Testis (tissue), 3 donors: Measurements from ENCODE around the gene ZNF462. TPM values are rescaled to one million over a fixed set of nuclear protein-coding genes. Genes with fewer than 3 reads are reported as not detected.

Source experiments
- DNase-seq: peaks from one replicate; pipeline ENCODE4 v3.0.0-alpha.2; 2019
- H3K27ac ChIP-seq, 2 donors: fragments of 200-600 bp; sonication (generic); one replicate each; pipeline ENCODE4 v1.5.1; 2019
- H3K27me3 ChIP-seq: fragments of 200-600 bp; sonication (generic); one replicate; pipeline ENCODE4 v1.5.1; 2019
- H3K36me3 ChIP-seq: fragments of 200-600 bp; sonication (generic); one replicate; pipeline ENCODE4 v1.5.1; 2017; ENCODE audit warnings: low read depth; ENCODE audit errors: missing control alignments
- H3K4me1 ChIP-seq: fragments of 200-600 bp; sonication (generic); one replicate; pipeline ENCODE4 v1.5.1; 2019
- H3K4me3 ChIP-seq, 2 donors: fragments of 200-600 bp; sonication (generic); one replicate each; pipeline ENCODE4 v1.5.1; 2017 to 2019
- H3K9me3 ChIP-seq: fragments of 200-600 bp; sonication (generic); one replicate; pipeline ENCODE4 v1.5.1; 2017
- POLR2A ChIP-seq: fragments of 450-650 bp; IDR thresholded peaks from one replicate; pipeline ENCODE4 v1.6.1; 2017; ENCODE audit warnings: antibody characterized with exemption, mild to moderate bottlenecking, moderate library complexity
- WGBS, 2 donors: methylation state at CpG; one replicate each; pipeline ENCODE4 v1.1.5; 2018; 5-methylcytosine and 5-hydroxymethylcytosine counted together
- intact Hi-C: fragments of 100-400 bp; cut with DNase I; formaldehyde crosslinking; loops from one replicate; pipeline ENCODE4 v1.15.1; 2023; ENCODE audit warnings: low total_unique reads
- polyA plus RNA-seq: library from polyadenylated mRNA; stranded (reverse); fragments of 350-450 nt; fragmentation: Illumina TruSeq; extraction: RNeasy Lipid Tissue Mini Kit (QIAGEN cat#74804); gene quantifications from one replicate; pipeline ENCODE4 v1.2.3, GENCODE V29; 2014; ENCODE audit warnings: low read depth, low replicate concordance; ENCODE audit not compliant: insufficient read depth
- total RNA-seq, 2 donors: library from RNA; depleted of rRNA; stranded (reverse); fragments of >200 nt; gene quantifications; one replicate each; pipeline ENCODE4 v1.2.3, GENCODE V29; 2016
- TF ChIP-seq, protein P1 (sequence below), 3 experiments: fragments of 450-650 bp in 2 of 3; fragments of 200-600 bp in 1 of 3; sonication (generic) in 1 of 3; IDR thresholded peaks; one replicate each; pipeline ENCODE4 v1.5.1; 2016 to 2019; ENCODE audit warnings: antibody characterized with exemption in 3 of 3, mild to moderate bottlenecking in 2 of 3, moderate library complexity in 1 of 3

The ZNF462 gene
- total and polyA plus RNA-seq, 3 donors from 2014 or later = 31.5 to 61.6 (median 53.2) TPM

DNA sequence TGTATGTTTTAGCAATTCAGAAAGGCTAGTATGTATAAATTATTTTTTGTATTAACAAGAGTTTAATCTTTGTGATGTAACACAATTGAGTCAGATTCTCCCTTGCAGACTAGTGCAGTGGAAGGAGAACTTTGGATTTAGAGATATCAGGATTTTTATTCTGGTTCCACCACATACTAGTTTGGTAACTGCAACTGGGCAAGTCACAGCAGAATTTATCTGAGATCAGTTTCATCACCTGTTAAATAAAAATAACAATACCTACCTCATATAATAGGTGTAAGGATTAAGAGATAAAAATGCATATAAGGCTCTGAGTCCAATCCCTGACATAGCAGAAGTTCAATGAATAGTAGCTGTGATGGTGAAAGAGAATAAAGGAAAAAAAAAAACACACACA is 34.0 kb upstream of the ZNF462 start:
- H3K36me3 ChIP-seq = no peaks in the 10 kb centered on the region
- H3K27me3 ChIP-seq = no peaks in the 10 kb centered on the region
- no peak for TF ChIP-seq POLR2A
- TF ChIP-seq, protein P1, sequence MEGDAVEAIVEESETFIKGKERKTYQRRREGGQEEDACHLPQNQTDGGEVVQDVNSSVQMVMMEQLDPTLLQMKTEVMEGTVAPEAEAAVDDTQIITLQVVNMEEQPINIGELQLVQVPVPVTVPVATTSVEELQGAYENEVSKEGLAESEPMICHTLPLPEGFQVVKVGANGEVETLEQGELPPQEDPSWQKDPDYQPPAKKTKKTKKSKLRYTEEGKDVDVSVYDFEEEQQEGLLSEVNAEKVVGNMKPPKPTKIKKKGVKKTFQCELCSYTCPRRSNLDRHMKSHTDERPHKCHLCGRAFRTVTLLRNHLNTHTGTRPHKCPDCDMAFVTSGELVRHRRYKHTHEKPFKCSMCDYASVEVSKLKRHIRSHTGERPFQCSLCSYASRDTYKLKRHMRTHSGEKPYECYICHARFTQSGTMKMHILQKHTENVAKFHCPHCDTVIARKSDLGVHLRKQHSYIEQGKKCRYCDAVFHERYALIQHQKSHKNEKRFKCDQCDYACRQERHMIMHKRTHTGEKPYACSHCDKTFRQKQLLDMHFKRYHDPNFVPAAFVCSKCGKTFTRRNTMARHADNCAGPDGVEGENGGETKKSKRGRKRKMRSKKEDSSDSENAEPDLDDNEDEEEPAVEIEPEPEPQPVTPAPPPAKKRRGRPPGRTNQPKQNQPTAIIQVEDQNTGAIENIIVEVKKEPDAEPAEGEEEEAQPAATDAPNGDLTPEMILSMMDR (IDR thresholded peaks at IDR 0.05) = no peak
- no peak overlapping the region for H3K27ac ChIP-seq
- H3K4me3 ChIP-seq = no peak overlapping the region
- intact Hi-C loops = no loop called here
- H3K9me3 ChIP-seq = no peaks in the 10 kb centered on the region
- no peaks in the 10 kb centered on the region for H3K4me1 ChIP-seq
- no peak for DNase-seq

DNA sequence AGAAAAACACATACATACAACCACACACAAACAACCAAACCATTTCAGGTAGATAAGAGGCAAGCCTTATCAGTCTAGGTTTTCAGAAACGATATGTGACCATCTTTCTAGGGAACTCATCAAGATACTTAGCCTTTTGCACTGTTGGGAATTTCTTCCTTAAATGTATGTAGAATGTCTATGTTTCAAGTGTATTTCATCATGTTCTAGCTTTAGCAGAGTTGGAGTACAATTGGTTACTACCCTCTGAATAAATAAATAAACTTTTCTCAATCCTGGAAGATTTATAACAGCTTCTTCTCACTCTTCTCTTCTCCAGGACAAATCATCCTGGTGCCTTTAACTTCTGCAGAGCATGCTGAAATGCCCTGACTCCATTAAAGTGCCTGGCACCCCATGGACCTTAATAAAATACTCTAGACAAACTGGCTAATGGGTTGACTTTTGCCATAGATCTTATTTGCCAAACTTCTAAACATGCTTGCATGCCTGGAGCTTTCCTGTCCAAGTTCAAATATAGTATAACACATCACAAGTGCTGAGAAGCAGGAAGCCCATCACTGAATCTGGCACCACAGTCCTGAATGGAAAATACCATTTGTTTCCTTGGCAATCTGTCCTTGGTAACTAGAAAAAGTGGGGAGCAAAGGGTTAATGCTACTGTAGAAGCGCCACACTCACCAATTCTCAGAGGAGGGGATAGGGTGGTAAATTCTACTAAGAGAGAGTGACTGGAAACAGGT is 33.1 kb upstream of the ZNF462 start:
- Histone ChIP-seq H3K27ac (no peak overlapping the region), H3K4me1 (no peaks in the 10 kb centered on the region), H3K27me3 (no peaks in the 10 kb centered on the region), H3K36me3 (no peaks in the 10 kb centered on the region), H3K9me3 (no peaks in the 10 kb centered on the region), H3K4me3 (no peak overlapping the region)
- TF ChIP-seq POLR2A = no peak
- TF ChIP-seq, protein P1 (IDR thresholded peaks at IDR 0.05) = no peak
- 65 to 85% methylated on average over 2 of the region's 2 CpGs for WGBS, 2 donors
- no peak for DNase-seq
- intact Hi-C loops = no loop called here

DNA sequence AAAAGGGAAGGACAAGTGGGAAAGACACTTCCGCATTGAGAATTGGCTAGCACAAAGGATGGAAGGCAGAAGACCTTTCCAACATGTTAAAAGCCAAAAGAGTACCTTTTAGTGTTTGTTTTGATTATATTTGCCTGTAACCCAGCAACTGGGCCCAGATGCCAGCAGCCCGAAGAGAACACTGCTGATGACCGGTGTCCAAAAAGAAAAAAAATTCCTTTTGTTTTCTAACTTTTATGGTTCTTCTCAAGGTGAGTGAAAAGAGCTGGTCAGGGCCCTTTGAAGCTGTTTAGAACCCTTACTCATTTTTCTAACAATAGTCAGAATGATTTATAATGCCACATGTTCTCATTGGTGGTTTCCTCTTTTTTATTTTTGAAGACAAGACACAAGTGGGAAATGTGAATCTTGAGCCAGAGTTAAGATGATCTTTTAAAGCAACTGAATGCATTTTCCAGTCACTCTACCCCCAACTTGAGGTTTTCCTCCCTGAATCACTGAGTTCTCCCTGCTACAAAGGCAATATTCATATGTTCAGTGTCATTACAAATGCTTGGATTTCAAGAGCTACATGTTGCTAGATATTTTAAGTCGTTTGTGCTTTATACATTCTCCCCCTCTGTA is 32.3 kb upstream of the ZNF462 start:
- 51 to 59% methylated on average over 4 of the region's 4 CpGs for WGBS, 2 donors
- intact Hi-C loops = no loop called here
- TF ChIP-seq POLR2A = no peak
- TF ChIP-seq, protein P1 (IDR thresholded peaks at IDR 0.05) = no peak

DNA sequence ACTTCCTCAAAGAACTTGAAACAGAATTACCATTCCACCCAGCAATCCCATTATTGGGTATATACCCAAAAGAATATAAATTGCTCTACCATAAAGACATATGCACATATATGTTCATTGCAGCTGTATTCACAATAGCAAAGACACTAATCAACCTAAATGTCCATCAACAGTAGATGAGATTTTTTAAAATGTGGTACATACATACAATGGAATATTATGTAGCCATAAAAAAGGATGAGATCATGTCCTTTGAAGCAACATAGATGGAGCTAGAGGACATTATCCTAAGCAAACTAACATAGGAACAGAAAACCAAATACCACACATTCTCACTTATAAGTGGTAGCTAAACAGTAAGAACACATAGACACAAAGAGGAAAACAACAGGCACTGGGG is 28.1 kb upstream of the ZNF462 start:
- no peak for DNase-seq
- no peaks in the 10 kb centered on the region for H3K4me1 ChIP-seq
- H3K4me3 ChIP-seq = no peak overlapping the region
- H3K9me3 ChIP-seq = no peaks in the 10 kb centered on the region
- no peak overlapping the region for H3K27ac ChIP-seq
- intact Hi-C loops = no loop called here
- no peaks in the 10 kb centered on the region for H3K27me3 ChIP-seq
- no peaks in the 10 kb centered on the region for H3K36me3 ChIP-seq
- TF ChIP-seq POLR2A = no peak
- TF ChIP-seq, protein P1 (IDR thresholded peaks at IDR 0.05) = no peak

More for the DNA sequence above, 32.3 kb upstream of the ZNF462 start:
- Histone ChIP-seq H3K4me3 (no peak overlapping the region), H3K27me3 (no peaks in the 10 kb centered on the region), H3K27ac (peak overlapping the region in 1 of 2 donors; percentile 1), H3K36me3 (no peaks in the 10 kb centered on the region), H3K4me1 (no peaks in the 10 kb centered on the region), H3K9me3 (no peaks in the 10 kb centered on the region)
- DNase-seq = no peak

DNA sequence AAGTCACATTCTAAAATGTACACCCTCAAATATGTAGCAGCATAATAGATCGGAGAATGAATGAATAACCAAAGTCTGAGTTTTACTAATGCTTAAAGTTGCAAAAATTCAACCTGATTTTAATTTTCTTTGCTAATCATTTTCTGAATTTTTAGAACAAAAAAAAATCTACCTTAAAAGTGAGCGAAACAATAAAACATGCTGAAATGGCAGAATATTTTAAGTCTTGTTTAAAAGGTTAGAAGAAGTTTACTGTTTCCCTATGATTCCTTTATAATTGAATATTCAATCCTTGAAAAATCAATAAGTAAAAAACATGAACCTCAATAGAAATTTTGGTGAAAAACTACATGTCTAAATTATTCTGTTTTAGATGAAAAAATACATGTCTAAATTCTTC is 27.1 kb upstream of the ZNF462 start:
- intact Hi-C loops = no loop called here
- TF ChIP-seq, protein P1 (IDR thresholded peaks at IDR 0.05) = no peak
- TF ChIP-seq POLR2A = no peak

More for the DNA sequence above, 27.1 kb upstream of the ZNF462 start:
- H3K27ac ChIP-seq = no peak overlapping the region
- H3K4me3 ChIP-seq = no peak overlapping the region
- H3K4me1 ChIP-seq = no peaks in the 10 kb centered on the region
- no peak for DNase-seq
- 95 to 97% methylated on average over 2 of the region's 2 CpGs for WGBS, 2 donors
- H3K9me3 ChIP-seq = no peaks in the 10 kb centered on the region
- no peaks in the 10 kb centered on the region for H3K36me3 ChIP-seq
- H3K27me3 ChIP-seq = no peaks in the 10 kb centered on the region
